Cardiac septum (tissue), 1 donor: ENCODE results near the gene TMEM81. TPM values are rescaled to one million over a fixed set of nuclear protein-coding genes. Genes with fewer than 3 reads are reported as not detected.

Experiments used
- DNase-seq: peaks from one replicate; pipeline ENCODE4 v3.0.0-alpha.2; 2020; ENCODE audit warnings: low spot score
- intact Hi-C: fragments of 100-400 bp; cut with DNase I; formaldehyde crosslinking; loops from one replicate; pipeline ENCODE4 v1.14.0; 2022
- long read RNA-seq: library from polyadenylated mRNA; unstranded; transcript quantifications from one replicate; pipeline ENCODE4 v2.0.0, GENCODE V29; 2021
- total RNA-seq: library from RNA; stranded (reverse); fragmentation: NEBNext Ultra II Directional; extraction: Animal tissue kit (Norgen Biotek cat#: 25700); gene quantifications from one replicate; pipeline ENCODE4 v1.2.1, GENCODE V29; 2021
- donor health status: DM: no; HTN: no; CAD: no.

Gene TMEM81, protein sequence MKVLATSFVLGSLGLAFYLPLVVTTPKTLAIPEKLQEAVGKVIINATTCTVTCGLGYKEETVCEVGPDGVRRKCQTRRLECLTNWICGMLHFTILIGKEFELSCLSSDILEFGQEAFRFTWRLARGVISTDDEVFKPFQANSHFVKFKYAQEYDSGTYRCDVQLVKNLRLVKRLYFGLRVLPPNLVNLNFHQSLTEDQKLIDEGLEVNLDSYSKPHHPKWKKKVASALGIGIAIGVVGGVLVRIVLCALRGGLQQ
- 1.7 TPM for total RNA-seq
- long read RNA-seq, partial matches to known transcripts = 0 of 1 reads
- long read RNA-seq, other reads (novel, unspliced or antisense) = 0 of 1 reads

DNA sequence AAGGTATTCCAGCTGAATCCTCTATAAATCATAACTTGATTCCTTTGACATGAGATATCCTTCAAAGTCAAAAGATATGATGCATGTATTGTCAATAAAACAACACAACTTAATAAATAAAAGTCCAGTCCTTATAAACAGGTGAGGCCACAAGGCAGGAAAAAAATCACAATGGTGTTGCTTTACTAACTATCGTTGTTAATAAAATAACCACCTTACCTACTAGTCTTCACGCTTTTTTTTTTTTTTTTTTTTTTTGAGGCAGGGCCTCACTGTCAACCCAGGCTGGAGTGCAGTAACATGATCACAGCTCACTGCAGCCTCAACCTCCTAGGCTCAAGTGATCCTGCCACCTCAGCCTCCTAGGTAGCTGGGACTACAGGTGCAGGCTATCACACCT is at the start of gene TMEM81:
TMEM81 (minus strand) TSS at position 101 of the 400 bp plus-strand sequence. CDS start 140 bp downstream, outside the sequence.
- intact Hi-C loops = no loop called here
- DNase-seq = no peak

GRCh38 chr1:205133287-205133686 is 49.0 kb upstream of the TMEM81 start:
- DNase-seq = no peak
- intact Hi-C loops = no loop called here

DNA sequence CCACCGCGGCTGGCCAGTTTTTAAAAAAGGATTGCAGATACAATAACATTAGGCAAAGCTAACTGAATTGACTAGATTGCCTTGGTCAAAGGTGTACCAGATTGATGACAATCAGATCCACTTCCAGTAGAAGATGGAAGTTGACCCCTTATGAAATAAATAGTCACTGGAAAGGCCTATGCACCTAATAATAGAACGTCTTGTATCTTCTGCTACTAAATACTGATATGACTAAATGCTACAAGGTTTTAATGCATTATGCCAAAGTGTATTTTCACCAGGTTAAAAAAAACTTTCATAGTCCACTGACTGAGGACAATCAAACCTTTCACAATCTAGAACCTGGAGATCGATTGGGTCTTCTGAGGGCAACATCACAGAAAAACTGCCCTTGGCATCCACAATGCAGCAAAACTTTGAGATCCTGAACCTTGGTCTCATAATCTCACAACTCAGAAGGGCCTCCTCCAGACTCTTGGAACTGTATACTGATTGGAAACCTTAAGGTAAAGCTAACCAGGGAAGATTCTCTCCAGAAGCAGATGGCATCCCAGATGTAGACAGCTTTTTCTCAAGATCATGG is 45.3 kb upstream of the TMEM81 start:
- no peak for DNase-seq
- intact Hi-C loops = no loop called here

GRCh38 chr1:205128050-205128449 is 43.8 kb upstream of the TMEM81 start:
- intact Hi-C loops = no loop called here
- no peak for DNase-seq

DNA sequence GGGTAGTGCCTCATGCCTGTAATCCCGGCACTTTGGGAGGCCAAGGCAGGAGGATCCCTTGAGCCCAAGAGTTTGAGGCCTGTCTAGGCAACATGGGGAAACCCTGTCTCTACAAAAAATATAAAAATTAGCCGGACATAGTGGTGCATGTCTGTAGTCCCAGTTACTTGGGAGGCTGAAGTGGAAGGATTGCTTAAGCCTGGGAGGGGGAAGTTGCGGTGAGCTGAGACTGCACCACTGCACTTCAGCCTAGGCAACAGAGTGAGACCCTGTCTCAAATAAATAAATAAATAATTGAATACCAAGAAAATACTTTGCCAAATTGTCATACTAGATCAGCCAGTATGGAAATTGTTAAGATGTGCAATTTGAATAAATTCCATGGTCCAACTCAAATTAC is 43.4 kb upstream of the TMEM81 start:
- intact Hi-C loops = no loop called here
- no peak for DNase-seq

DNA sequence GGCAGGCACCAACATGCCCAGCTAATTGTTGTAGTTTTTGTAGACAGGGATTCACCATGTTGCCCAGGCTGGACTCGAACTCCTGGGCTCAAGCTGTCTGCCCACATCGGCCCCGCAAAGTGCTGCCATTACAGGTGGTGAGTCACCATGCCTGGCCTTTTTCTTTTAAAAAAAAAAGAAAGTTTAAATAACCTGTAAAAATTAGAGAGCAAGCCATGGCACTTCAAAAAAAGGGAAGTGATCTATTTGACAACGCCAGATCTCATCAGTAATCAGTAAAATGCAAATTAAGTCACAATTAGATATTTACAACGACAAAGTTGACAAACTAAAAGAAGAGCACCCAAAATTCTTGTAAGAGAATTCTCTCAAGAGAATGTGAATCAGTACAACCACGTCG is 40.5 kb upstream of the TMEM81 start:
- intact Hi-C loops = loop anchor here (5.0 kb wide), 1 partner anchor 88 kb away; the partner anchor contains the start of gene DSTYK
- no peak for DNase-seq

DNA sequence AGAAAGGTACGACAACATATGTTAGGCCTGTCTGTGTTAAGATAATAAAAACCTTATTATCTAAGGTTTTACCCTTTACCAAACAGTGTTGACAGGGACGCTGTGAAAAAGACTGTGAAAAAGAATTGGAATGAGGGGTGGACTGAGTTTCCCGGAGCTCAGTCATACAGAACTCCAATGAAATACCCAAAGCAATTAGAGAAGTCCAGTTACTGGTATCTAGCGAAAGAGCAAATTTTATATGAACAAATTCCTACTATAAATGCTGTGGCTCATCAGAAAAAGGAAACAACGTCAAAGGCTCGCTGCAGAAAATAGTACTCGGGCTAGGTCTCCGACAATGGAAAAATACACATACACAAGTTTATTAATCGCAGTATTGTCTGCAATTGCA is 38.2 kb upstream of the TMEM81 start:
- DNase-seq = no peak
- intact Hi-C loops = loop anchor here (1.0 to 5.0 kb wide), 3 partner anchors 20 to 105 kb away; partner anchors contain the start of genes DSTYK and TMCC2

DNA sequence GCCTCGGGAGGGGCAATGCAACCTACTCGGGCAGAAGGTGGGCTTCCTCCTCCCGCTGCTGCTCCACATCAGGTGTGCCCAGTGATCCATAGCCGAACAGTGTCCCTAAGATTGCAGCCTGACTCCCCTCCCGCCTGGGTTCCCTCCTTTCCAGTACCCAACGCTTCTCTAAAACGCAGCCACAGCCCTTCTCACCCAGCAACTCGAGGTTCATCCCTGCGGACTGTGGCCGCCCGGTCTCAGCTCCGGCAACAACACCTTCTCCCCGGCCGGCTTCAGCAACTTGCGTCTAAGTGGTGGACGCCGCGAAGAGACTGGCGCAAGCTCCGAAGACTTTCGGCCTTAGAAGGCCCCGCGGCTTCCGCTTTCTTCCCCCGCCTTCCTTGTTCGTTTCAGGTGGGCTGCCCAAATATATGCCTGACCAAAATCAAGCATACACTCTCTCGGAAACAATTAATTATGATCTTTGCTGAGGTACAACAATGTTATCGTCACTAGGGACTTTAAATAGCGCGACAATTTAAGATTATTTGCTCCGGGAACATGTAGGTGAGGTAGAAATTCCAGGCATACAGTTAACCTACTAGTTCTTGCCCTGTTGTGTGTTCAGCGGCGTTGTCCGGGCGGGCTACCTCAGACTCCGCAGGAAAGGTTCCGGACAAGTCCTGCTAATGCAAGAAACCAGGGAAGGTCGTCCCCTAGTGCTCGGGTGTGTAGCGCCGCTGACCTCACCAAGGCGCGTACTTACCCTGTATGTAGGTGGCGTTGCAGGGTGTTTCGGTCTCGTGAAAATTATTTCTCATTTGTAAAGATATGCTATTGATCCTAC is 37.6 kb upstream of the TMEM81 start, which contains the start of gene RBBP5:
RBBP5 (minus strand) TSS at position 319 of the 829 bp plus-strand sequence; CDS start at position 214, 105 bp downstream.
- intact Hi-C loops = loop anchor here (1.0 to 5.0 kb wide), 3 partner anchors 21 to 105 kb away; partner anchors contain the start of genes DSTYK and TMCC2
- peak; percentile 97 for DNase-seq

DNA sequence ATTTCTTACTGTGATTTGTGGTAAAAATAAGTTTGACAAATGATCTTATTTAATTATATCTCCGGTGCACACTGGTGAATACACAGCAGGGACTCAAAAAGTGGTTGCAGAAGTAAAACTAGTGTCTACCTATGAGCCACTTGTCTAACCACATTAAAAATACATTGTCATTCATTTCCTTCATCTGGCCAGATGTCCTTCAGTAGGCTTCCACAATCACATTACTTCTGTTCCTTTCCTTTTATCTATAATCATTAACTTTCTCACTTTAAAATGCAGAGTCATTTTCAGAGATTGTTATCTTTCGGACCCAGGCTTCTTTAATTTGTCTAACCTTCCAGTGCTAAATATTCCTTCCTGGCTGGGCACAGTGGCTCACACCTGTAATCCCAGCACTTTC is 34.5 kb upstream of the TMEM81 start:
- DNase-seq = no peak
- intact Hi-C loops = no loop called here

- no peak for DNase-seq
- intact Hi-C loops = no loop called here
These were observed 27.1 kb upstream of the TMEM81 start for GRCh38 chr1:205111354-205111753.

DNA sequence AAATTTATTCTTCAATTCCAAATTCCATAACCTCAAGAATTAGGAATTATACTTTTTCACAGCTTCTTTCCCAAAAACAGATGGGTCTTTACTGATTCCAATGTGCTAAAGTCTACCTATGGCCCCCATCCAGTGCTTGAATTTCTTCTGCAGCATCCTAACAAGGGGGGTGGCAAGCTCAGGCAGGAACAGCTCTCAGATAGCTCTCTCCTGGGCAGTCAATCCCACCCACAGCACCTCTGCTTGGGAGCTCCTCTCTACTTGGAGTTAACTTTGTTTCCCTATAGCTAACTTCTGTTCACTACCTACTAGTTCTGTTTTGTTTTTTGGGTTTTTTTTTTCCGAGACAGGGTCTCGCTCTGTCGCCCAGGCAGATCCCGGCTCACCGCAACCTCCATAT is 25.5 kb upstream of the TMEM81 start:
- intact Hi-C loops = no loop called here
- no peak for DNase-seq

DNA sequence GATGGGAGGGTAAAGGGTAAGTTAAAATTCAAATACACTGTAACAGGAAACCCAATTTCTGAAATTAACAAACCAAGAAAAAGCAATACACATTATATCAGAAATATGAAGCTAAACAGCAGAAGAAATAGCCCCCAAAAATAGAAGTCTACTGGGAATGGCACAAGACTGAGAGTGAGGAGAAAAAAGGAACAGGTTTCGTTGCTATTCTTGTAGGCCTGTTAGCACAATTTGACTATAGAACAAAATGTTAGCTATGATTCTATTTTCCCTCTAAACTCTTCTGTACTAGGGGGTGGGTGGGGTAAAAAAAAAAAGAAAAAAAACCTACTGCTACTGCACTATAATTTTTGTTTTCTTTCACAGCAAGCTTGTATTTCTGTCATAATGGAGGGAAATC is 25.0 kb upstream of the TMEM81 start:
- no peak for DNase-seq
- intact Hi-C loops = no loop called here

GRCh38 chr1:205108464-205108863 is 24.2 kb upstream of the TMEM81 start:
- intact Hi-C loops = no loop called here
- DNase-seq = no peak

DNA sequence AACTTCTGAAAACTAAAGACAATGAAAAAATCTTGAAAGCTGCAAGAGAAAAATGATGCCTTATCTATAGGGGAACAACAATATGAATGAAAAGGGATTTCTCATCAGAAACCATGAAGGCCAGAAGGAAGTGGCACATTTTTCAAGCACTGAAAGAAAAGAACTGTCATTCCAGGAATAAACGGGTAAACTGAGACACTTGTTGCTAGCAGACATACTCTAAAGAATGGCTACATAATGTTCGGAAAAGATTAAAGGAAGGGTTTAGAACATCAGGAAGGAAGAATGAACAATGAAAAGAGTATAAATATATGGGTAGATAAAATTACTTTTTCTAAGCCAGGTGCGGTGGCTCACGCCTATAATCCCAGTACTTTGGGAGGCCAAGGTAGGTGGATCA is 23.1 kb upstream of the TMEM81 start:
- DNase-seq = no peak
- intact Hi-C loops = no loop called here

DNA sequence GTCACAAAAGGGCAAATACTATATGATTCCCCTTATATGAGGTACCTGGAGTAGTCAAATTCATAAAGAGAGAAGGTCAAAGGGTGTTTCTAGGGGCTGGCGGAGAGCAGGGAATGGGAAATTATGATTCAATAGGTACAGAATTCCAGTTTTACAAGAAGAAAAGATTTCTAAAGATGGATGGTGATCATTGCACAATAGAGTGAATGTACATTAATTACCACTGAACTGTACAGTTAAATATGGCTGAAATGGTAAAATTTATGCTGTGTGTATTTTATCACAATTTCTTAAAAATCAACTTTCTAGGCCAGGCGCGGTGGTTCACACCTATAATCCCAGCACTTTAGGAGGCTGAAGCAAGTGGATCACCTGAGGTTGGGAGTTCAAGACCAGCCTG is 18.1 kb upstream of the TMEM81 start:
- intact Hi-C loops = no loop called here
- DNase-seq = no peak

GRCh38 chr1:205098242-205098641 is 14.0 kb upstream of the TMEM81 start:
- DNase-seq = no peak
- intact Hi-C loops = no loop called here

DNA sequence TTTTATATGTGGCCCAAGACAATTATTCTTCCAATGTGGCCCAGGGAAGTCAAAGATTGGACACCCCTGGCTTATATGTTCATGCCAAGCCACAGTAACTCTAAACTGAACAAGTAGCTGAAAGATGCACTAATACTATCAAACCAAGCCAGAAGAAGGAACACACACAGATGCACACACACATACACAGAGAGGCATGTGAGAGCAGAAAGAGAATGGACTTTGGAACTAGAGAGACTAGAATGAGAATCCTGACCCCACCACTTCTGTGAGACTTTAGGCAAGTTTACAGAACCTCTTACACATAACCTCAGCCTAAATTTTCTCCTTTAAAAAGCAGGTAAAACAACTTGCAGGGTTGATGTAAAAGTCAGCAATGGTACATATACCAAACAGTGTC is 11.2 kb upstream of the TMEM81 start:
- no peak for DNase-seq
- intact Hi-C loops = no loop called here

DNA sequence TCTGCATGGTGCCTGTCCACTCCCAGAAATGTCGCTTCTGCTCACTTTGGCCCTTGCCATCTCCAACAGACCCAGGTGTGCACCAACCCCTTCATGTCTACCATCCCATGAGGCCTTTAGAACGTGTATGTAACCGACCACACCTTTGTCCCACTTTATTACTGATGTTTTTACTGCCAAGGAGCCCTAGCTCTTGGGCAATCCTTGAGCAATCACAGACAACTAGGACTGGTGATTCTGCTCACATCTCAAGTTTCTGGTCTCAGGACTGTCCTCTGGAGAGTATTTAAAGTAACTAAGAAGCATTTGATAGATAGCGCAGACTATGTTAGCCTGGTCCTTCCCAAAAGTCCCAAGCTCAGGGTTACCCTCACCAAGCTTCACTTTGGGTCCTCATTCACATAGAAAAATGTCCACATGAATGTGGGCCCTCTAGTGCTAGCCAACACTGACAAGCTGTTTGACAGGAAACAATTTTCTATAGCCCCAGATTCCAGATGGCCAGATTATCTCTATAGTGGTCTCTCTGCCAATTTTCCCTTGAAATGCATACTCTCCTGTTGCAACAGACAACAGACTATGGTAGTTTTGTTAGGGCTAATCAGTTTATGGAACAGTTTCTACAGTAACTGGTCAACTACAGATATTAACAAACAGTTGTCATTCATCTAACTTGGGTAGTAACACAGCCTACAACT is 6.9 kb upstream of the TMEM81 start:
- intact Hi-C loops = no loop called here
- no peak for DNase-seq

DNA sequence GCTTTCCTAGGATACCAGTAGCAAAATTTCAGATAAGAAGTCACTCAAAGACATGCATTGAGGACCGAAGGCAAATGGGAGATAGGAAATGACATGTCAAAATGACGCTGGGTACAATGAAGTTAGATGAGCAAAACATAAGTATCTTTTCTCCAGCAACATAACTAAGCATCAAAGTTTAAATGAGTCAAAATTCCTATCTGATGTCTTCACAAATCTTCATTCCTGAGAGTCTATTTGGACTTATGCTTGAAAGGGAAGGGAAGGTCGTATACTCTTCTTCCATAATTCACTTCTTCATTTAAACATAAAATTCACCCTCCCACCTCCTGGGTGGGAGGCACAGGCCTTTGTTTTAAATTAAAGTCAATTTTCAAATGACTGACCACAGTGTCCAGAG is 4.1 kb upstream of the TMEM81 start:
- intact Hi-C loops = no loop called here

GRCh38 chr1:205082431-205082830 is 1.8 kb downstream of the TMEM81 start:
- DNase-seq = no peak
- intact Hi-C loops = no loop called here

More for the DNA sequence above, 4.1 kb upstream of the TMEM81 start:
- DNase-seq = no peak
